ENCODE data around the gene NTM. TPM values are rescaled to one million over a fixed set of nuclear protein-coding genes. Genes with fewer than 3 reads are reported as not detected.

NTM gene
- total RNA-seq, 1 donor from 2014 or later = 9.9 TPM

DNA sequence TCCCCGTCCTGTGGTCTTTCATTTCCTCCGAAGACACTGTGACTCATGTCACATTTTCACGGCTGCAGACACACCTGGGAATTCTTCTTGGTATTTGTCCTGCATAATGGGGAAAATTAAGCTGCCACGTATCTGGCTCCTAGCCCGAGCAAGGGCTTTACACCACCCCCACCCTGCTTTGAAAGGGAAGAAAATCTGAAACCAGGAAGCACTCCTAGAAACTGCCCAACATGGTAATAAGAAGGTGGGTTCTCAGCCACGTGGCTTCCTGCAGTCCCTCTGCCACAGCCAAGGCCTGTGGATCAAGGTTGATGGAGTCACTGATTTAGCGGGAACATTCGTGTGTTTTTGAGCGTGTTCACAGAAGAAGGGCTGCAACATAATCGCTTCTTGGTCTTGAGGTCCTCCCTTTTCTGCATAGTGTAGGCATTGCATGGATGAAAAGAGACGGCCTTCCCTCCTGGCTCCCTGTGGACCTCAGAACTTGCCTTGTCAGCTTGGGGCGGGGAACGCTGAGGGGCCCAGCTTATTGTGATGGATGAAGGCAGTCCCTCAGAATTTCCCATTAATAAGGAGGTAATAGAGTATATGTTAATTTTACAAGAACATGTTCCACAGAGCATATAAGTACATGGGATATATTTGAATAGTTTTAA lies 292.0 kb downstream of the NTM start:
- no peaks in the 10 kb centered on the region for H3K4me1 ChIP-seq (ENCODE audit: control insufficient read depth in 3 of 3, insufficient read depth in 3 of 3, low read length in 3 of 3)
- no peak overlapping the region for H3K4me3 ChIP-seq (ENCODE audit: low read length in 3 of 3)
- H3K27me3 ChIP-seq (ENCODE audit: control insufficient read depth in 3 of 3, insufficient read depth in 3 of 3, low read length in 3 of 3) = peaks cover 0 to 3% (median 2%) of the 10 kb centered on the region in 3 donors
- no peak overlapping the region for H3K27ac ChIP-seq (ENCODE audit: low read depth, low read length)
- no peaks in the 10 kb centered on the region for H3K9me3 ChIP-seq (ENCODE audit: control insufficient read depth in 3 of 3, low read length in 3 of 3)
- H3K36me3 ChIP-seq (ENCODE audit: control insufficient read depth in 3 of 3, insufficient read depth in 3 of 3, low read length in 3 of 3) = no peaks in the 10 kb centered on the region
- no peak overlapping the region for H3K9ac ChIP-seq (ENCODE audit: low read depth in 1 of 3, low read length in 3 of 3)

DNA sequence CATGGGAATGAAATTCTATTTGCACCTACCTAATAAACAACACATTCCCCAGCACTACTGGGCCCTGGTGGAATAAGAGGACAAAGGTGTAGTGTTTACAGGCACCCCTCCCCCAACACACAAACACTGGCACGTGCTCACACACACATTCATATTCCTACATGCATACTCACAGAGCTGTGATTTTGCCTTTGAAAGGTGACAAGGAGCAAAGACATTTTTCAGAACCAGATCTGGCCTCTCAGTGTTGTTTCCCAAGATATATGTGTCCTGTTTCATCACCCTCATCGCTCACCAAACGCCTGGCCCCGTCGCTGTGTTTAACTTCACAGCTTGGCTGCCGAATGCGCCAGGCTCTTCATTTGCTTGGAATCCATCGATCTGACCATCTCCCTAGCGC lies 292.6 kb downstream of the NTM start:
- H3K9me3 ChIP-seq (ENCODE audit: control insufficient read depth in 3 of 3, low read length in 3 of 3) = no peaks in the 10 kb centered on the region
- H3K27ac ChIP-seq (ENCODE audit: low read depth, low read length) = no peak overlapping the region
- H3K9ac ChIP-seq (ENCODE audit: low read depth in 1 of 3, low read length in 3 of 3) = no peak overlapping the region
- H3K27me3 ChIP-seq (ENCODE audit: control insufficient read depth in 3 of 3, insufficient read depth in 3 of 3, low read length in 3 of 3) = peaks cover 0 to 3% (median 2%) of the 10 kb centered on the region in 3 donors
- H3K4me1 ChIP-seq (ENCODE audit: control insufficient read depth in 3 of 3, insufficient read depth in 3 of 3, low read length in 3 of 3) = no peaks in the 10 kb centered on the region
- H3K36me3 ChIP-seq (ENCODE audit: control insufficient read depth in 3 of 3, insufficient read depth in 3 of 3, low read length in 3 of 3) = no peaks in the 10 kb centered on the region
- no peak overlapping the region for H3K4me3 ChIP-seq (ENCODE audit: low read length in 3 of 3)

DNA sequence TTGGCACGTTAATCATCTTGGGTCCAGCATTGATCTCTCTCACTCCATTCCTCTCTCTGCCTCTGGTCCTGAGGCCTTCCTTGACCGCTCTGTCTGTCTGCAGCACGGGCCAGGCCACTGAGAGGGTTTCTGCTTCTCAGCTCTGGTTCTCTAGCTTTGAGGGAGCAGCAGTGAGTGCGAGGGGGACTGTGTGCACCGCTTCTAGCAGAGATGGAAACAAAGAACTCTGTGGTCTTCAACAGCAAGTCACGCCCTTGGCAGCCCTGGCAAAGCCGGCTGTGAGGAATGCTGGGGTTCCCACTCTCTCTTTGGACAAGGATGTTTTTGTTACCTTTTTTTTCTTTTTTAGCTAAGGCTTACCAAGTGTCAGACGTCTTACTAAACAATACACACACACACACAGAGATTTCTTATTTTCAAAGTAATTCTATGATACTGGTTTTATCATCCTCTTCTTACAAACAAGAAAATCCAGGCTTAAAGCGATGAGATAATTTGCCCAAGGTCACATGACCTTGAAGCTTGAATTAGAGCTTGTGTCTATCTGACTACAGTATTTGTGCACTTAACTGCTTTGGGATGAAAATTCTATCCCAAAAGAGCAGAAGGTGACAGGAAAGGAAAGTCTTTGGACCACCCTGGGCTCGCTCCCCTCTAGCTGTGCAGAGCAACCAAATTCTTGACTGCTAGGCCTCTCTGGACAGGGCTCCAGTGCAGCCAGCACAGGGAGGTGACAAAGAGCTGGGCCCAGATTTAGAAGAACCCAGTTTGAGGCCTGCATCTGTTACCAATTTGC lies 293.2 kb downstream of the NTM start:
- no peak overlapping the region for H3K27ac ChIP-seq (ENCODE audit: low read depth, low read length)
- H3K4me1 ChIP-seq (ENCODE audit: control insufficient read depth in 3 of 3, insufficient read depth in 3 of 3, low read length in 3 of 3) = no peaks in the 10 kb centered on the region
- no peaks in the 10 kb centered on the region for H3K9me3 ChIP-seq (ENCODE audit: control insufficient read depth in 3 of 3, low read length in 3 of 3)
- no peaks in the 10 kb centered on the region for H3K36me3 ChIP-seq (ENCODE audit: control insufficient read depth in 3 of 3, insufficient read depth in 3 of 3, low read length in 3 of 3)
- H3K9ac ChIP-seq (ENCODE audit: low read depth in 1 of 3, low read length in 3 of 3) = no peak overlapping the region
- H3K27me3 ChIP-seq (ENCODE audit: control insufficient read depth in 3 of 3, insufficient read depth in 3 of 3, low read length in 3 of 3) = peaks cover 0 to 3% (median 2%) of the 10 kb centered on the region in 3 donors
- no peak overlapping the region for H3K4me3 ChIP-seq (ENCODE audit: low read length in 3 of 3)

DNA sequence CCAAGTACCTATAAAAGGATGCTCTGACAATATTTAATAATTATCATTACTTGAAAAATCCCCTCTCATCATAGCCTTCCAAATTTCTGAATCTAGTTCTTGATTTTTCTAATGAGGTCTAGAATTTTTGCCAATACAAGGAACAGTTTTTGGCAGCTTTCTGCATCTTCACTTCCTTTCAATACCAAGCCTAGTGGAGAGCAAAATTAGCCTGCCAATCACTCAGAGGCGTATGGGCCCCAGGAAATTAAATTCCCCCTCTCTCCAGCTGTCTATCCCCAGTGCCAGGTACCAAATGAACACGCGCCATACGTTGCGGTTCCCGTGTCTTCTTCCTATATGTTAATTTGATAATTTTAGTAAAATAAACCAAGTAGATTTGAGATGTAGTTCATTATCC lies 293.9 kb downstream of the NTM start:
- Histone ChIP-seq H3K9me3 (ENCODE audit: control insufficient read depth in 3 of 3, low read length in 3 of 3) (no peaks in the 10 kb centered on the region), H3K36me3 (ENCODE audit: control insufficient read depth in 3 of 3, insufficient read depth in 3 of 3, low read length in 3 of 3) (no peaks in the 10 kb centered on the region), H3K9ac (ENCODE audit: low read depth in 1 of 3, low read length in 3 of 3) (no peak overlapping the region), H3K27ac (ENCODE audit: low read depth, low read length) (no peak overlapping the region), H3K4me3 (ENCODE audit: low read length in 3 of 3) (no peak overlapping the region), H3K4me1 (ENCODE audit: control insufficient read depth in 3 of 3, insufficient read depth in 3 of 3, low read length in 3 of 3) (no peaks in the 10 kb centered on the region), H3K27me3 (ENCODE audit: control insufficient read depth in 3 of 3, insufficient read depth in 3 of 3, low read length in 3 of 3) (peaks cover 0 to 4% (median 0%) of the 10 kb centered on the region in 3 donors)

DNA sequence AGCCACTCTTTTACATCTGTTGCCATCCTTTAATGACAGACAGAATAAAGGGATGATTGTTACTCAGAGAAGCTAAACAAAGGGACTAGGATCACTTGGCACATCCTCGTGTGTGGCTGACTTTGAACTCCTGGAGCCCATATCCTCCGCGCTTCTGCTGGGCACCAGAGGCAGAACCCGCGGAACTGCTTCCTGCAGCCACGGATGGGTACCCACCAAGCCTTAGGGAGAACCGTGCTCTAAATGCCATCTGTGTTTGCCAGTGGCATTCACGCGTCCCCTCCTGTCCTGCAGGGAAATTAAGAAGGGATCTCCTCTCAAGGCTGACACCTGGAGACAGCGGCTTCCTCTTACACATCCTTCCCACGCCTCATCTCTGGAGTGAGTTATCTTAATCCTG lies 294.4 kb downstream of the NTM start:
- H3K9me3 ChIP-seq (ENCODE audit: control insufficient read depth in 3 of 3, low read length in 3 of 3) = no peaks in the 10 kb centered on the region

DNA sequence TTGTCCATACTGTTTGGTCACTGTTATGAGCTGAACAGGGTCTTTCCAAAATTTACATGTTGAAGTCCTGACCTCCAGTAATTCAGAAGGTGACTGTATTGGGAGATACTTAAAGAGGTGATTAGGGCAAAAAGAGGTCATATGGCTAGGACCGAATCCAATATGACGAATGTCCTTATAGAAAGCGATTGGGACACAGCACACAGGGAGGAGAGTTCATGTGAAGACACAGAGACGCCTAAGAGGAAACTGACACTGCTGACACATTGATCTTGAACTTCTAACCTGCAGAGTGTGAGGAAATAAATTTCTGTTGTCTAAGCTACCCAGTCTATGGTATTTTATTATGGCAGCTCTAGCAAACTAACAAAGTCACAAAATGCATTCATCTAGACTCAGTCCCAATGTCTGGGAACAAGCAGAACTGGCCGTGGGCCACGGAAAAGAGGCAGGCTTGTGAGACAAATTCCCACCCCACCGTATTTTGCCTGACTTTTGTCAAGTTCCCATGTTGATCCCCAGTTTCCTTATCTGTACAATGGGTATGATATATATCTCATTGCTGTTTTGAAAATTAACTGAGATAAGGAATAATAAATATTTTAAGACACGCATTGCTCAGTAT lies 295.0 kb downstream of the NTM start:
- H3K27me3 ChIP-seq (ENCODE audit: control insufficient read depth in 3 of 3, insufficient read depth in 3 of 3, low read length in 3 of 3) = peaks cover 0 to 6% (median 0%) of the 10 kb centered on the region in 3 donors
- H3K36me3 ChIP-seq (ENCODE audit: control insufficient read depth in 3 of 3, insufficient read depth in 3 of 3, low read length in 3 of 3) = no peaks in the 10 kb centered on the region
- H3K9ac ChIP-seq (ENCODE audit: low read depth in 1 of 3, low read length in 3 of 3) = no peak overlapping the region
- H3K4me3 ChIP-seq (ENCODE audit: low read length in 3 of 3) = no peak overlapping the region
- no peaks in the 10 kb centered on the region for H3K9me3 ChIP-seq (ENCODE audit: control insufficient read depth in 3 of 3, low read length in 3 of 3)
- H3K27ac ChIP-seq (ENCODE audit: low read depth, low read length) = no peak overlapping the region
- H3K4me1 ChIP-seq (ENCODE audit: control insufficient read depth in 3 of 3, insufficient read depth in 3 of 3, low read length in 3 of 3) = no peaks in the 10 kb centered on the region

More for the DNA sequence above, 294.4 kb downstream of the NTM start:
- H3K27ac ChIP-seq (ENCODE audit: low read depth, low read length) = no peak overlapping the region
- no peak overlapping the region for H3K4me3 ChIP-seq (ENCODE audit: low read length in 3 of 3)
- H3K9ac ChIP-seq (ENCODE audit: low read depth in 1 of 3, low read length in 3 of 3) = no peak overlapping the region
- H3K4me1 ChIP-seq (ENCODE audit: control insufficient read depth in 3 of 3, insufficient read depth in 3 of 3, low read length in 3 of 3) = no peaks in the 10 kb centered on the region
- H3K27me3 ChIP-seq (ENCODE audit: control insufficient read depth in 3 of 3, insufficient read depth in 3 of 3, low read length in 3 of 3) = peaks cover 0 to 6% (median 0%) of the 10 kb centered on the region in 3 donors
- H3K36me3 ChIP-seq (ENCODE audit: control insufficient read depth in 3 of 3, insufficient read depth in 3 of 3, low read length in 3 of 3) = no peaks in the 10 kb centered on the region

DNA sequence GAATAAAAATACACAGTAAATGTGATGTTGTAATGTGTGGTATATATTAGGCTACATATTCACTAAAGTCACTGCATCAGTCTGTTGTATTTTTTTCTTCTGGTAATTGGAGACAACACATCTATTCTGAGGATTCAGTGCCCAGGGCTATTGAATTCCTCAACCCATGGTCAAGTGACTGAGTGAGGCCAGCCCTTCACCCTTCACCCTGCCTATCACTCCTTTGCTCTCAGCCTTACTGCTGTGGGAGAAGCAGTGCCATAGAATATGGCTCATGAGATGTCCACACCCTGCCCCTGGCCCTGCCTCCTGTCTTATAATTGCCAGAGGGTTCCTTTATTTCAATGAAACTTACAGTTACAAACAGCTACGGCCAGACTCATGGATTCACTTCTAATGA lies 295.6 kb downstream of the NTM start:
- H3K9me3 ChIP-seq (ENCODE audit: control insufficient read depth in 3 of 3, low read length in 3 of 3) = no peaks in the 10 kb centered on the region
- H3K36me3 ChIP-seq (ENCODE audit: control insufficient read depth in 3 of 3, insufficient read depth in 3 of 3, low read length in 3 of 3) = no peaks in the 10 kb centered on the region
- H3K27me3 ChIP-seq (ENCODE audit: control insufficient read depth in 3 of 3, insufficient read depth in 3 of 3, low read length in 3 of 3) = peaks cover 0 to 6% (median 0%) of the 10 kb centered on the region in 3 donors
- no peak overlapping the region for H3K4me3 ChIP-seq (ENCODE audit: low read length in 3 of 3)
- H3K27ac ChIP-seq (ENCODE audit: low read depth, low read length) = no peak overlapping the region
- no peak overlapping the region for H3K9ac ChIP-seq (ENCODE audit: low read depth in 1 of 3, low read length in 3 of 3)
- H3K4me1 ChIP-seq (ENCODE audit: control insufficient read depth in 3 of 3, insufficient read depth in 3 of 3, low read length in 3 of 3) = no peaks in the 10 kb centered on the region

DNA sequence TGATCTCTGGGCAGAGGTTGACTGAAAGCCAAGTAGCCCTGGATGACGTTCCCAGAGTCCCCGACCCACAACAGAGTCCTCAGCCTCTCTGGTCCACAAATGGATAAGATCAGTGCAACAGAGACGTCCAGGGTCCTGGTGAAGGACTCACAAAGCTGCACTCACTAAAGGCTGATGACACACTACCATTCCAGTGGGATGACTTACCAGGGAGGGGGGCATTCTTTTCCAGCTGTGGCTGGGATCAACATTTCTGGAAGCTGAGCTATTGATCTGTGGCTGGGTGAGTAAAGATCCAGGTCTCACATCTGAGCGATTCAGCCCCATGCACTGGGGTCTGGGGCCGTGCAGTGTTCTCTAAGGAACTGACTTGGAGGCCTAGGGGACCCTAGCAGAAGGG lies 296.2 kb downstream of the NTM start:
- H3K4me3 ChIP-seq (ENCODE audit: low read length in 3 of 3) = no peak overlapping the region
- peaks cover 0 to 6% (median 0%) of the 10 kb centered on the region in 3 donors for H3K27me3 ChIP-seq (ENCODE audit: control insufficient read depth in 3 of 3, insufficient read depth in 3 of 3, low read length in 3 of 3)
- no peaks in the 10 kb centered on the region for H3K9me3 ChIP-seq (ENCODE audit: control insufficient read depth in 3 of 3, low read length in 3 of 3)
- no peak overlapping the region for H3K27ac ChIP-seq (ENCODE audit: low read depth, low read length)
- H3K4me1 ChIP-seq (ENCODE audit: control insufficient read depth in 3 of 3, insufficient read depth in 3 of 3, low read length in 3 of 3) = no peaks in the 10 kb centered on the region
- no peak overlapping the region for H3K9ac ChIP-seq (ENCODE audit: low read depth in 1 of 3, low read length in 3 of 3)
- no peaks in the 10 kb centered on the region for H3K36me3 ChIP-seq (ENCODE audit: control insufficient read depth in 3 of 3, insufficient read depth in 3 of 3, low read length in 3 of 3)

DNA sequence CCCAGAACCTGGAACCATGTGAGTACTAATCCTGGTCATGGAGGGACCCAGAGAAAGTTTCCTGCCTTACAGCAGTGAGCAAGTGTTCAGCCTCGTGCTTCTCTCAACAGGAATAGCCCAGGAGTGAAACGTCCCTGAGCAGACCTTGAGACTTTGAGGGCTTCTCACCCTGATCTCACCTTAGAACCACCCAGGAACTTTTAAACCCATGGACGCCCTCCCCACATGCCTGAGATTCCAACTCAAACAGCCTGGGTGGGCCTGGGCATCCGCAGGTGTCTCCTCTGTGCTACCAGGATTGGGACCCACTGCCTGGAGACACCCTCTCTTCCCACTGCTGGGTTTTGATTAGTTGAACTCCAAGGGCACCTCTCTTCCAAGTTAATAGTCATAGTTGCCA lies 297.2 kb downstream of the NTM start:
- H3K9ac ChIP-seq (ENCODE audit: low read depth in 1 of 3, low read length in 3 of 3) = no peak overlapping the region
- H3K4me3 ChIP-seq (ENCODE audit: low read length in 3 of 3) = no peak overlapping the region
- H3K4me1 ChIP-seq (ENCODE audit: control insufficient read depth in 3 of 3, insufficient read depth in 3 of 3, low read length in 3 of 3) = no peaks in the 10 kb centered on the region
- H3K27ac ChIP-seq (ENCODE audit: low read depth, low read length) = no peak overlapping the region
- no peaks in the 10 kb centered on the region for H3K36me3 ChIP-seq (ENCODE audit: control insufficient read depth in 3 of 3, insufficient read depth in 3 of 3, low read length in 3 of 3)
- H3K9me3 ChIP-seq (ENCODE audit: control insufficient read depth in 3 of 3, low read length in 3 of 3) = no peaks in the 10 kb centered on the region
- peaks cover 0 to 6% (median 0%) of the 10 kb centered on the region in 3 donors for H3K27me3 ChIP-seq (ENCODE audit: control insufficient read depth in 3 of 3, insufficient read depth in 3 of 3, low read length in 3 of 3)
